ENCODE data around the gene ERGIC1. TPM values are rescaled to one million over a fixed set of nuclear protein-coding genes. Genes with fewer than 3 reads are reported as not detected.

ERGIC1 gene
- total RNA-seq, 1 experiment from 2014 or later = 77.0 TPM

DNA sequence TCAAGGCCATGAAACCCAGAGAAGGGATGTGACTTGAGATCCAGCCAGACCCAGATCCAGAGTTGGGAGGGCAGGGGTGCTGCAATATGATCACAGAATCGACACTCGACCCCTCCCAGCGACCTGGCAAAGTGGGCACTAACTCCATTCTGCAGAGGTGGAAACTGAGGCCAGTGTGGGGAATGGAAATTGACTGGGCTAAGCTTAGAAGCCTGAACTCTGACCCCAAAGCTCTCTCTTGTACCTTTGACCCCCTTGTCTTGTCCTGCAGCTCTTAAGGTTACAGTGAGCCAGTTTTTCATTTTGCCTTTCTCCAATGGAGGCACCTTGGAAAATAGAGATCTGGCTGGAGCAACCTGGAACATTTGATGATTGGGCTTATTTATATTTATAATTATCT lies 14.5 kb upstream of the ERGIC1 start:
- Histone ChIP-seq H2AK5ac (ENCODE audit: insufficient read length, low read length) (no peak overlapping the region), H3K27me3 (ENCODE audit: insufficient read depth, low read length) (no peaks in the 10 kb centered on the region), H2AFZ (ENCODE audit: low read length) (no peak overlapping the region), H4K20me1 (ENCODE audit: control insufficient read depth, insufficient read depth, insufficient read length) (no peaks in the 10 kb centered on the region), H4K91ac (ENCODE audit: insufficient read length, low read depth, low read length) (no peak overlapping the region), H2BK20ac (ENCODE audit: low read depth, low read length, poor library complexity, severe bottlenecking) (no peak overlapping the region), H3K4me1 (ENCODE audit: insufficient read depth, low read length) (no peaks in the 10 kb centered on the region), H3T11ph (ENCODE audit: low read length) (no peak overlapping the region), H4K5ac (ENCODE audit: insufficient read length, low read depth, low read length) (no peak overlapping the region), H2BK12ac (ENCODE audit: insufficient read length, low read depth, low read length) (no peak overlapping the region), H2BK120ac (ENCODE audit: low read depth, low read length, poor library complexity, severe bottlenecking) (no peak overlapping the region), H3K9me3 (ENCODE audit: control insufficient read depth, low read depth, low read length) (no peaks in the 10 kb centered on the region), H3K79me1 (ENCODE audit: insufficient read depth, low read depth, low read length, poor library complexity, severe bottlenecking) (no peaks in the 10 kb centered on the region), H3K9ac (ENCODE audit: extremely low read depth, insufficient read length, low read length) (no peak overlapping the region), H3K14ac (ENCODE audit: insufficient read depth, low read length) (no peak overlapping the region), H3K4me2 (ENCODE audit: insufficient read depth, insufficient read length, low read length) (no peak overlapping the region), H3K56ac (ENCODE audit: insufficient read length, low read depth, low read length) (no peak overlapping the region), H2BK5ac (ENCODE audit: insufficient read length, low read length) (no peak overlapping the region), H3K27ac (ENCODE audit: insufficient read length, low read depth, low read length) (no peak overlapping the region), H3K79me2 (ENCODE audit: insufficient read depth, low read length) (no peaks in the 10 kb centered on the region), H3K23me2 (ENCODE audit: insufficient read length, low read depth, low read length, poor library complexity, severe bottlenecking) (no peaks in the 10 kb centered on the region), H3K23ac (ENCODE audit: insufficient read length, low read depth, low read length) (no peak overlapping the region), H3K18ac (ENCODE audit: insufficient read length, low read depth, low read length) (no peak overlapping the region), H4K8ac (replicated peaks; ENCODE audit: insufficient read length, low read depth, low read length) (no peak overlapping the region), H2BK15ac (ENCODE audit: low read depth, low read length) (no peak overlapping the region), H3K4ac (ENCODE audit: low read depth, low read length) (no peak overlapping the region)
- DNase-seq = no peak
- Mint-ChIP-seq H3K9me3 (no peaks in the 10 kb centered on the region), H3K4me3 (no peak overlapping the region), H3K27me3 (ENCODE audit: low read depth) (peaks cover 41% of the 10 kb centered on the region), H3K36me3 (ENCODE audit: insufficient read depth in 1 of 3, low read depth in 3 of 3) (no peaks in the 10 kb centered on the region; a peak in 1 of 7 replicates), H3K27ac (no peak overlapping the region), H3K4me1 (peaks cover 18 to 24% of the 10 kb centered on the region in 2 experiments)
- no CpG with 5 or more reads among the region's 3 CpGs for WGBS (ENCODE audit: extremely low coverage, insufficient read length, low lambda C conversion rate)
- TF ChIP-seq, protein P1, sequence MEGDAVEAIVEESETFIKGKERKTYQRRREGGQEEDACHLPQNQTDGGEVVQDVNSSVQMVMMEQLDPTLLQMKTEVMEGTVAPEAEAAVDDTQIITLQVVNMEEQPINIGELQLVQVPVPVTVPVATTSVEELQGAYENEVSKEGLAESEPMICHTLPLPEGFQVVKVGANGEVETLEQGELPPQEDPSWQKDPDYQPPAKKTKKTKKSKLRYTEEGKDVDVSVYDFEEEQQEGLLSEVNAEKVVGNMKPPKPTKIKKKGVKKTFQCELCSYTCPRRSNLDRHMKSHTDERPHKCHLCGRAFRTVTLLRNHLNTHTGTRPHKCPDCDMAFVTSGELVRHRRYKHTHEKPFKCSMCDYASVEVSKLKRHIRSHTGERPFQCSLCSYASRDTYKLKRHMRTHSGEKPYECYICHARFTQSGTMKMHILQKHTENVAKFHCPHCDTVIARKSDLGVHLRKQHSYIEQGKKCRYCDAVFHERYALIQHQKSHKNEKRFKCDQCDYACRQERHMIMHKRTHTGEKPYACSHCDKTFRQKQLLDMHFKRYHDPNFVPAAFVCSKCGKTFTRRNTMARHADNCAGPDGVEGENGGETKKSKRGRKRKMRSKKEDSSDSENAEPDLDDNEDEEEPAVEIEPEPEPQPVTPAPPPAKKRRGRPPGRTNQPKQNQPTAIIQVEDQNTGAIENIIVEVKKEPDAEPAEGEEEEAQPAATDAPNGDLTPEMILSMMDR (conservative IDR thresholded peaks at IDR 0.05) = no peak

Data from H9 (cell line).